HG02943 (cell line): ENCODE measurements around the gene TGFBR2.

Experiments
- ATAC-seq: cut with Tn5 transposase; IDR thresholded peaks from one replicate; pipeline ENCODE4 v1.9.1; 2021; ENCODE audit warnings: mild to moderate bottlenecking, low read depth, moderate library complexity; ENCODE audit not compliant: unreplicated experiment

The TGFBR2 gene

DNA sequence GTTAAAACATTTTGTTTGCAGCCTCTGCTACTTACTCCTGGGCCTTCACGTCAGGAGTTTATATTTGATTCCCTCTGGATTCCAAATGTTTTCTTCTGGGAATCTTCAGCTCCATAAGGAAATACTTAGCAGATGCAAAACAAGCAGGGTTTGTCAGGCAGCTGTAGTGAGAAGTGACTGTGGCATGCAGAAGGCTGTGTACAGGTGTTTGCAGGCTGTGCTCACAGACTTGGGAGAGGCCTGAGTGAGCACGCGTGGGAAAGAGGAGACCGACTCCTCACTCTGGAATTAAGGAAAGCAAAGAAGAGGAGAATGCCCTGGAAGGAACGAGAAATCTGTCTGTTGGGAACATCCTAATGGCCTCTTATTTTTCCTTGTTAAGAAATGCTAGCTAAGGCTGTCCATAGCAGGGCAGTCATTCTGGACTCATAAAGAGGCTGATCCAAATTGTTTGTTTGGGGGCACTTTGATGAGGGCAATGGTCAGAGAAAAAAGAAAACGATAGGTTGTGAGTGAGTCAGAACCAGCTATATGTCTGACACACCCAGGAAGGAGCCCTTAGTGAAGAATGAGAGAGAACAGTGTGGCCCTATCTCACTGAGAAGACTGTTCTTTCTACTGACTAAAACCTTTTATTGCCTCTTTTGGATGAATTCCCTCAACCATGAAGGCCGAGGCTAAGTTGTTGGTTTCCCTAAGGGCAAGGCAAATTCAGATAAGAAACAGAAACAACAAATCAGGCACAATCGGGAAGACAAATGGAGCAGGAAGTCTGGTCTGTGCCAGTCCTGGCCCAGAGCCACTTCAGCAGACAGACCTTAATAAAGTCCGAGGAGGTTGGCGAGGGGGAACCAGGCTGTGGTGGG lies 82.6 kb downstream of the TGFBR2 start:
- no peak for ATAC-seq

DNA sequence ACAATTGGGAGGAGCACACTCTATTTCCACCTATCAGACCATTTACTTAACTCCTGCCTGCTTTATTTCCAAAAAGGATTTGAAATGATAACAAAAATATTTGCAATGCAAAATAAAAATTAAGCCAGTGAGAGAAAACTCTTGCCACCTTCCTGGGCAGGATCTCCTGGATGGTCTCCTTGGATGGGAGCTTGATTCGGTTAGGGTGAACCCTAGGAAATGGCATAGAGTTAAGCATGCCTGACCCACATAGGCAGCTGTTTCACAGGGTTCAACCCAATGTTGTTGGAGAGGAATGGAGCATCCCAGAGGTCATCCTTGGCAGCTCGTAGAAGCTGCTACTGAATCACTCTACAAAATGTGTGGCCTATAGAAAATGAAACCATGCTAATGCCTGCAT lies 83.8 kb downstream of the TGFBR2 start:
- no peak for ATAC-seq

DNA sequence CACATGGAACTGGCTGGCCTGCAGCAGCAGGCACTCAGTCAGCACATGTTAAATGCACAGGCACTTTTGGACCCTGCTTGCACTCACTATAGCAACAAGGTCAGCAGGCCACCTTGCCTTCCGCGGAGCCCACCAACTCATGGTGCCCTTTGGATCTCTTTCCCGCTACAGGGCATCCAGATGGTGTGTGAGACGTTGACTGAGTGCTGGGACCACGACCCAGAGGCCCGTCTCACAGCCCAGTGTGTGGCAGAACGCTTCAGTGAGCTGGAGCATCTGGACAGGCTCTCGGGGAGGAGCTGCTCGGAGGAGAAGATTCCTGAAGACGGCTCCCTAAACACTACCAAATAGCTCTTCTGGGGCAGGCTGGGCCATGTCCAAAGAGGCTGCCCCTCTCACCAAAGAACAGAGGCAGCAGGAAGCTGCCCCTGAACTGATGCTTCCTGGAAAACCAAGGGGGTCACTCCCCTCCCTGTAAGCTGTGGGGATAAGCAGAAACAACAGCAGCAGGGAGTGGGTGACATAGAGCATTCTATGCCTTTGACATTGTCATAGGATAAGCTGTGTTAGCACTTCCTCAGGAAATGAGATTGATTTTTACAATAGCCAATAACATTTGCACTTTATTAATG lies 85.0 kb downstream of the TGFBR2 start:
- no peak for ATAC-seq

DNA sequence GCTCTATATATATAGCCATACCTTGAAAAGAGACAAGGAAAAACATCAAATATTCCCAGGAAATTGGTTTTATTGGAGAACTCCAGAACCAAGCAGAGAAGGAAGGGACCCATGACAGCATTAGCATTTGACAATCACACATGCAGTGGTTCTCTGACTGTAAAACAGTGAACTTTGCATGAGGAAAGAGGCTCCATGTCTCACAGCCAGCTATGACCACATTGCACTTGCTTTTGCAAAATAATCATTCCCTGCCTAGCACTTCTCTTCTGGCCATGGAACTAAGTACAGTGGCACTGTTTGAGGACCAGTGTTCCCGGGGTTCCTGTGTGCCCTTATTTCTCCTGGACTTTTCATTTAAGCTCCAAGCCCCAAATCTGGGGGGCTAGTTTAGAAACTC lies 85.5 kb downstream of the TGFBR2 start:
- no peak for ATAC-seq

DNA sequence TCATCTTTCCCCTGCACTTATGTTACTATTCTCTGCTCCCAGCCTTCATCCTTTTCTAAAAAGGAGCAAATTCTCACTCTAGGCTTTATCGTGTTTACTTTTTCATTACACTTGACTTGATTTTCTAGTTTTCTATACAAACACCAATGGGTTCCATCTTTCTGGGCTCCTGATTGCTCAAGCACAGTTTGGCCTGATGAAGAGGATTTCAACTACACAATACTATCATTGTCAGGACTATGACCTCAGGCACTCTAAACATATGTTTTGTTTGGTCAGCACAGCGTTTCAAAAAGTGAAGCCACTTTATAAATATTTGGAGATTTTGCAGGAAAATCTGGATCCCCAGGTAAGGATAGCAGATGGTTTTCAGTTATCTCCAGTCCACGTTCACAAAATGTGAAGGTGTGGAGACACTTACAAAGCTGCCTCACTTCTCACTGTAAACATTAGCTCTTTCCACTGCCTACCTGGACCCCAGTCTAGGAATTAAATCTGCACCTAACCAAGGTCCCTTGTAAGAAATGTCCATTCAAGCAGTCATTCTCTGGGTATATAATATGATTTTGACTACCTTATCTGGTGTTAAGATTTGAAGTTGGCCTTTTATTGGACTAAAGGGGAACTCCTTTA lies 86.2 kb downstream of the TGFBR2 start:
- ATAC-seq, result no peak

DNA sequence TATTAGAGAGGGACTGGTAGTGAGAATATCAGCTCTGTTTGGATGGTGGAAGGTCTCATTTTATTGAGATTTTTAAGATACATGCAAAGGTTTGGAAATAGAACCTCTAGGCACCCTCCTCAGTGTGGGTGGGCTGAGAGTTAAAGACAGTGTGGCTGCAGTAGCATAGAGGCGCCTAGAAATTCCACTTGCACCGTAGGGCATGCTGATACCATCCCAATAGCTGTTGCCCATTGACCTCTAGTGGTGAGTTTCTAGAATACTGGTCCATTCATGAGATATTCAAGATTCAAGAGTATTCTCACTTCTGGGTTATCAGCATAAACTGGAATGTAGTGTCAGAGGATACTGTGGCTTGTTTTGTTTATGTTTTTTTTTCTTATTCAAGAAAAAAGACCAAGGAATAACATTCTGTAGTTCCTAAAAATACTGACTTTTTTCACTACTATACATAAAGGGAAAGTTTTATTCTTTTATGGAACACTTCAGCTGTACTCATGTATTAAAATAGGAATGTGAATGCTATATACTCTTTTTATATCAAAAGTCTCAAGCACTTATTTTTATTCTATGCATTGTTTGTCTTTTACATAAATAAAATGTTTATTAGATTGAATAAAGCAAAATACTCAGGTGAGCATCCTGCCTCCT lies 87.2 kb downstream of the TGFBR2 start:
- ATAC-seq, result peak; percentile 91

DNA sequence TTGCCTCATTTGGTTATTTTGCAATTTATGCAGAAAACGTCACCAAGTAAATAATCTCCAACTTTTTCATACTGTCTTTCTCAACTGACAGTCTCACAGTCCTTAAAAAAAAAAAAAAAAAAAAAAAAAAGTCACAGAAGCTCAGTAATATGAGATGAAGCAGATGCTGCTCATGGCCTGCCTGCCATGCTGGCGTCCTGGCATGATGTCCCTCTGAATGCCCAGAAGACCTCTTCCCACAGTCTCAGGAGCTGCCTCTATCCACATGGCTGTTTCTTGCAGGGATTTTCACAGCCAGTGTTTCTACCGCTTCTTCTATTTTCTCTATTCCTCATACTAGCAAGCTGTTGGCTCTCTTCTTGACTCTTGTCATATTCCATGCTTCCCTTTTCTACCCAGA lies 87.7 kb downstream of the TGFBR2 start:
- ATAC-seq, result no peak

DNA sequence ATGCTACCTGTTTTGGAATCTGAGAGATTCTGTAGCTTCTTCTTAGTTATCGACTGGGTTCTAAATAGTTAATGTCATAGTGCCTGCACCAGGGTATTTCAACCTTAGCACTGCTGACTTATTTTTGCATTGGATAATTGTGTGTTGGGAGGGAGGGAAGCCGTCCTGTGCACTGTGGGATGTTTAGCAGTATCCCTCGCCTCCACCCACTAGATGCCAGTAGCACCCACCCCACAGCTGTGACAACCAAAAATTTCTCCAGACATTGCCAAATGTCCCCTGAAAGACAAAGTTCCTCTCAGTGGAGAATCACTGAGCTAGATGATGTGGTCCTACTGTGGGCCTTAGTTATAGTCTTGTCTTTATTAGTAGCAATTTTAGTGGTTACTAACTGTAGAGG lies 88.3 kb downstream of the TGFBR2 start:
- no peak for ATAC-seq

DNA sequence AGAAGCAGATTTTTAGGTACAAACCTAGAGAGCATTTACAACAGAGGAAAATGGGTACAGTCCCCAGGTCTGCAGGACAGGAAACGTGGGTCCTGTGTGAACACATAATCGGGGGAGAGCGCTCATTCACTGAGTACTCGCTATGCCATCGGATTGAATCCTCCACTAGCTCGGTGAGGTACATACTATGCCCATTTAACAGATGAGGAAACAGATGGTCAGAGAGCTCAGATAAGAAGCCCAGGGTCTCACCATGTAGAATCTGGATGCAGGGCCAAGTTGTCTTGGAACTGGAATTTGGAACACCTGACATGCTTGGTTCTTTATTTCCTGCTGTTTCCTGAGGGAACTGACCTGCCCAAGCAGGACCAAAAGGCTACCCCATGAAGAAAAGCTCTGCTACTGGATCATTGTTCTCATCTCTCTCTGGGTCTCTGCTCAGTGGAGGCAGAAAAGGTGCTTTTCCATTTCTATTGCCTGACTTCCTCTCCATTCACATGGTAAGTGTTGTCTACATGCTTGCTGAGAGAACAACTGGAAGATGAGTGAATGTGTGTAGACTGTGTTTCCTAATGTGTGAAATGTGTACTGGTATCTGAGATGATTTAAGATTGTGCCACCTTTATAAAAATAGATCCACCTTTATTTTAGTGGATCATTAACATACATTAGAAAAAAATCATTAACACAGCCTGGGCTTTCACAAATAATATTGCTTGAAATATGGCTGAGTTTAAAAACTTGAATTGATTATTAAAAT lies 89.1 kb downstream of the TGFBR2 start:
- ATAC-seq, result no peak

DNA sequence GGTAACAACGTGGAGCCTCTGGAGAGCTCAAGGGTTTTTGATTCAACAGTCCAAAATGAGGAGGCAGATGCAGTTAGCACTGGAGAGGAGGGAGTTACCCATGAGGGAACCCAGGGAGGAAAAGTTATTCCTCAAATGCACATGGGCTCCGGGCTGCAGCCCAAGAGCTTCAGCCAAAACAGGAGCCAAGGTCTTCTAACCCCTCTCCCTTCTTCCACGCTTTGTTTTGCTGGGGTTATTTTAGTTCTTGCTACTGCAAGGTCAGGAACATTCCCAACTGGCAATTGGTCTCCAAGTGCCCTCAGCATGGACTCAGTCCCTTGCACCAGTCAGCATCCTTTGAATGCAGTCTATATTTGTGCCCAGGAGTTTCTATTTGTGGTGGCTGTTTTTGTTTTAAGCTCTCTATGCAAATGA lies 90.0 kb downstream of the TGFBR2 start:
- no peak for ATAC-seq

DNA sequence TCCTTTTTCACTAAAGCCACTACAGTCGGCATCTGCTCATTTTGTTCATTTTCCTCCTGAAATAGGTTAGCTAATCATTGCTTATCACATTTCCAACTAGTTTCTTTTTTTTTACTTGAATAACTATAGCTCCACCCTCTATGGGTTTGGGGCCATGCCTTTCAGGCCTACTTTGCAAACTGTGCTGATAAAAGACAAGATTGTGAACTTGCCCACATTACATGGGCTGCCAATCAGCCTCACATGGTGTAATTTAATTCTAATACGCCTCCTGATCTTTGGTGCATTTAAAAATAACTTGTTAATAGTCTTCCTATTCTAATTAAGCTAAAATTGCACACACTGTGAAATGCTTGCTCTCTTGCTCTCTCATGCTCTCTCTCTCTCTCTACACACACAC lies 90.5 kb downstream of the TGFBR2 start:
- ATAC-seq, result no peak

DNA sequence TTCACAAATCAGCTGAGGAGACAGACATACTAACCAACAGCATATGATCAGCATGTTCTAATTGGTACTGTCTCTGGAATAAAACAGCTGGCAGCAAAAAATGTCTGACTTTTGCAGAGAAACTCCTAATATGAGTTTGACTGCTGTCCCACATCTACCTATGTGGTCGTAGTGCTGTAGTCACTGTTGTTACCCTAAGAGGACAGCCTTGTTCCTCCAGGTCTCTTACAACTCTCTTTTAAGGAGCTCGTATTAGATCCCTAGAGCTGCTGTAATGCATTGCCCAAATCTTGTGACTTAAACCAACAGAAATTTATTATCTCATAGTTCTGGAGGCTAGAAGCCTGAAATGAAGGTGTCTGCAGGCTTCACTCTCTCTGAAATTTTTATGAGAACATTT lies 92.1 kb downstream of the TGFBR2 start:
- no peak for ATAC-seq

DNA sequence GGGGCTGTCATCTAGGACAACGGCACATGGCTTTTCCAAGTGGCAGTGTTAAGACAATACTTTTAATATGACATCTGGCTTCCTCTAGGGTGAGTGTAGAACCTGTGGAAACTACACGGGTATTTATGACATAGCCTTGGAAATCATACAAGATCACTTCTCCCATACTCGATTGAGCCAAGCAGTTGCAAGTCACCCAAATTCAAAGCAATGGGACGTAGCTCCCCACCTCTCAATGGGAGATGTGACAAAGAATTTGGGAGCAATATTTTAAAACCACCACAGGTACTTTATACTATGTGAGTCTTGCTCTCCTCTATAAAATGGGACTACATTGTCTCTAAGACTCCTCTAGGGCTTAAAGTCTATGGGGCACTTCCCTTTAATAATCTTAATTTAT lies 93.5 kb downstream of the TGFBR2 start:
- no peak for ATAC-seq

DNA sequence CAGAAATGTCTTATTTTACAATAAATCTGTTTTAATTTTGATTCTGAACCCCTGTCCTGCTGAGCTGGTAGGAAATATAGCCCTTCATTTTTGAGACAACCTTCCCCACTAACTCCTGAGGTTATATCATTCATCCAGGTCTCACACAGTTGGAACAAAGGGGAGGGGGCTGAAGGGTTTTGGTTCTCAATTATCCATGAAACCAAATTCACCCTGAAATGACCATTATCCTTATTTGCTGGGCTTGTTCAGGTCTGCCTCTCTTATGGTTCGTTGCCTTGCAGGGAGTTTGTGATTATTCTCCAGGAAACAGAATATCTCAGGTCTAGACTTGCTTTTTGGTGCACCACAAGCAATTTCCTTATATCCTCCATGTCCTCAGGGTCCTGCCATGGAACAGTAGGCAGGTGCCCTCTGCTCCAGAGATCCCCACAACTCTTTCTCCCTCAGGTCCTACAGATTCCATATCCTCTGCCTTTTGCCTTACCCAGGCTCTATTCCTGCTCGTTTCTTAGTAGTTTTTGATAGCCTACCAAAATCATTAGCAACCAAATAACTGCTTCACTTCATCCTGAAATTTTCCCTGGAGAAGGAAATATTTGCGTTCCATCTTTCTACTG lies 94.4 kb downstream of the TGFBR2 start:
- no peak for ATAC-seq

DNA sequence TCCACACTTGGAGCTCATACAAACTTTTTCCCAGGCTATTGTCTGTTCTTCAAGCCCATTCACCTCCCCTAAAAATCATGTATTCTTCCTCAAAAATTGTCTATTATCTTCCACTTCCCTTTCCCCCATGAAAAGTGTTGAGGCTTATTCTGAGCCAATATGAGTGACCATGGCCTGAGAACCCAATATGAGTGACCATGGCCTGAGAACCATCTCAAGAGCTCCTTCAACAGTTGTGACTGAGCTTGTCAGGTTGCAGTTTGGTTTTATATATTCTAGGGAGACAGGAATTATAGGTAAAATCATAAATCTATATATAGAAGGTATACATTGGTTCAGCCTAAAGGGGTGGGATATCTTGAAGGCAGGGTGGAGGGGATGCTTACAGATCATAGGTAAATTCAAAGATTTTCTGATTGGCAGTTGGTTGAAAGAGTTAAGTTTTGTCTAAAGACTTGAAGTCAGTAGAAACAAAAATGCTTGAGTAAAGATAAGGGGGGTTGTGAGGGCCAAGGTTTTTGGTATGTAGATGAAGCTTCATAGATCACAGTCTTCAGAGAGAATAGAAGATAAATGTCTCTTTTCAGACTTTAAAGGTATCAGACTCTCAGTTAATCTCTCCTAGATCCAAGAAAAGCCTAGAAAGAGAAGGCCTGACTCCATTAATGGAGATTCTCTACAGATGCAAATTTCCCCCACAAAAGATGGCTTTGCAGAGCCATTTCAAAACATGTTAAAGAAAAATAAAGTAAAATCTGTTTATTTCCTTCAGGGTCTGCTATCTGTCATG lies 95.8 kb downstream of the TGFBR2 start:
- no peak for ATAC-seq

DNA sequence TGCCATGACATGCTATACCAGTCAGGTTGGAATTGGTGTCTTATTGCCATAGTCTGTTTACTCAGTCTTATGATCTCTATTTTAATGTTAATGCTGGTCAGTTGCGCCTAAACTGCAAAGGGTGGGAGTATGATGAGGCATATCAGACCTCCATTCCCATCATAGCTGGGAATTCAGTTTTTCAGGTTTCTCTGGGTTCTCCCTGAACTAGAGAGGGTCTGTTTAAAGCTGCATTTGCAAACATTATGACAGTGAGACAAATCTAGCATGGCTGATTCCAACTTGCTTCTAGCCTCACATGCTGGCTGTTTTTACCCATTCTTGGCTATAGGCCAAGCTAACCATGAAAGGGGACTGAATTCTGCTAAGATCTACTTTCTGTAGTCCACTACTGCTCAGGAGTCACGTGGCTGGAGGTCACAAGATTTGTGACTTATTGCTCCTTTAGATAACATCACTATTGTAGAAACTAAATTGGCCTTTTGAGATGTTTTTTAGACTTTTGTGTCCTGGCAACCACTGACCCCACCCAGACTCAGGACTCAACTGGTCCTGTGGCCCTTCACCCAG lies 96.5 kb downstream of the TGFBR2 start:
- ATAC-seq, result no peak

DNA sequence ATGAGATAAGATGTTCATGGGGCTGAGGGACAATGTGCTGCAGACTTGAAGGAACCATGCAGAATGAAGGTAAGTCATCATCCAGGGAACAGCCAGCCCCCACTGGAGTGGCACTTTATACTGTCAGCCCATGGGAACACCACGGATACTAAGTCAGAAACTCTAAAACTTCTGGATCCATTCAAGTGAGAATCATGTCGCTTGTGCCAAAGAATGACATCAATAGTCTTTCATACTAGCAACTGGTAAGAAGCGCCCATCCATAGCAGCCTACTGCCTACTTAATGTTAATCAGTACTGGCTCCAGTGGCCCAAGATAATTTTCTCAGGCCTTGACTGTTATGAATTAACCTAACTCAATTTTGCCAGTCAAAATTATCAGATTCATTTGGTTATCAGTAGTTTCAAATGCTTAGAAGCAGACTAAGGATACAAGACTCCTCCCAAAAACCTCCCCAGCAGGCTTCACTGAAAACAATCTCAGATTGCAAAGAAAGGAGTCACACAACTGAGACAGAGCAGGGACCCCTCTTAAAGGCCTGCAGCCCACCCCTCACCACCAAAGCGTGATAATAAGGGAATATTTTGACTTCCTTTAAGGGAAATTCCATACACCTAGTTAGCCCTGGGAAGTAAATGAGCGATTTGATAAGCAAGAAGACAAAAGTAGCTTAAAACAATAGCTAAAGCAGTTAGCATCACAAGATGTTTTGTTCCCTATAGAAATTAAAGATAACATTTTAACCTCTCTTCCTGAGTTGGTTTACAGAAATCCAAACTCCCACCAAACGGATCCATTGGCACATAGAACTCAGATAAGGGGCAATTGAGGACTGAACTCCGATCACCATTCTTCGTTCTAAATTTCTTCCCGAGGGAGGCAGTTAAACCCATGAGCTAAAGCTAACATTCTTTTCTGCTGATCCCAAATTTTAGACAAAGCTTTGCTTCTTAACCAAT lies 98.8 kb downstream of the TGFBR2 start:
- no peak for ATAC-seq

DNA sequence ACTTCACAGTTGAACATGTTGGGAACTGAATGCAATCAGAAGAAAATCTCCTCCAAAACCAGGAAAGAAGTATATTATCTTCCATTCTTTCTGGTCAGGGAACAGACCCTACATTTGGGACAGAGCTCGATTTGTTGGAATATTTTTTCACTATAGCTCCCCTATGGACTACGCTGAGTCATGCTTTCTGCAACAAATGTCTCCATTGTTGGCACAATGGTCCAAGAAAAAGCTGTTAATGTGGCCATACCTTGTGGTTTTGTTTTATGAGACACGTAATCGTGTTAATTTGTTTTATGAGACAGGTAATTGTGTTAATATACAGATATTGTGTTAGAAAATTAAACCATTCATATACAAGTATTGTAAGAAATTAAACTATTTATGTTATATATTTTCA lies 101.4 kb downstream of the TGFBR2 start:
- no peak for ATAC-seq
